Natural killer cell treated with Interleukin-12 subunit alpha and Interleukin-12 subunit beta and Interleukin-15 and Interleukin-18, amount 100 ng/mL, for 72 hours (primary cell): ENCODE results near the gene ATM. TPM values are rescaled to one million over a fixed set of nuclear protein-coding genes. Genes with fewer than 3 reads are reported as not detected.
"Not testable (repeated sequence)": the region's sequence is repeated elsewhere in the genome, so short reads cannot be mapped to it uniquely, and the experiment has no call there.

Experiments
- ATAC-seq, 2 donors: fragments of 150-1000 bp; cut with Tn5 transposase in 1 of 2; sonication (Bioruptor Pico), chemical (Tn5 transposase) in 1 of 2; 2 replicates each; pipeline ENCODE4 v1.10.0; 2021
- DNase-seq: peaks from one replicate; pipeline ENCODE4 v3.0.0; 2022; ENCODE audit warnings: low spot score
- H3K27ac Mint-ChIP-seq, 2 donors: 1 replicate in 1 of 2; 2 replicates in 1 of 2; pipeline ENCODE4 v1.8.0; 2022; ENCODE audit warnings: mixed read lengths in 2 of 2, mild to moderate bottlenecking in 1 of 2, moderate library complexity in 1 of 2
- H3K27me3 Mint-ChIP-seq, 2 donors: 1 replicate in 1 of 2; 2 replicates in 1 of 2; pipeline ENCODE4 v1.8.0; 2022; ENCODE audit warnings: mixed read lengths in 2 of 2
- H3K36me3 Mint-ChIP-seq: one replicate; pipeline ENCODE4 v1.8.0; 2022; ENCODE audit warnings: mixed read lengths
- H3K4me1 Mint-ChIP-seq, 2 donors: 1 replicate in 1 of 2; 2 replicates in 1 of 2; pipeline ENCODE4 v1.8.0; 2022; ENCODE audit warnings: low read depth in 2 of 2, mixed read lengths in 2 of 2, mild to moderate bottlenecking in 1 of 2
- H3K4me3 Mint-ChIP-seq: one replicate; pipeline ENCODE4 v1.8.0; 2022; ENCODE audit warnings: mixed read lengths
- H3K9me3 Mint-ChIP-seq: 2 replicates; pipeline ENCODE4 v1.8.0; 2022; ENCODE audit warnings: mixed read lengths
- total RNA-seq, 2 donors: library from RNA; stranded (reverse); gene quantifications; one replicate each; pipeline ENCODE4 v1.2.3, GENCODE V29; 2022

Gene ATM
- total RNA-seq, 2 donors from 2014 or later: 86.4 to 107 TPM

DNA sequence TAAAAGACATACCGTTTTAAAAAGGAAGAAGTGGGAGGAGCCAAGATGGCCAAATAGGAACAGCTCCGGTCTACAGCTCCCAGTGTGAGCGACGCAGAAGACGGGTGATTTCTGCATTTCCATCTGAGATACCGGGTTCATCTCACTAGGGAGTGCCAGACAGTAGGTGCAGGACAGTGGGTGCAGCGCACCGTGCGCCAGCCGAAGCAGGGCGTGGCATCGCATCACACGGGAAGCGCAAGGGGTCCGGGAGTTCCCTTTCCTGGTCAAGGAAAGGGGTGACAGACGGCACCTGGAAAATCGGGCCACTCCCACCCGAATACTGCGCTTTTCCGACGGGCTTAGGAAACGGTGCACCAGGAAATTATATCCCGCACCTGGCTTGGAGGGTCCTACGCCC is 150.6 kb downstream of the ATM start:
- not testable (repeated sequence) for H3K9me3 Mint-ChIP-seq, H3K27ac Mint-ChIP-seq, H3K4me3 Mint-ChIP-seq, DNase-seq, ATAC-seq, H3K4me1 Mint-ChIP-seq, H3K27me3 Mint-ChIP-seq, H3K36me3 Mint-ChIP-seq

DNA sequence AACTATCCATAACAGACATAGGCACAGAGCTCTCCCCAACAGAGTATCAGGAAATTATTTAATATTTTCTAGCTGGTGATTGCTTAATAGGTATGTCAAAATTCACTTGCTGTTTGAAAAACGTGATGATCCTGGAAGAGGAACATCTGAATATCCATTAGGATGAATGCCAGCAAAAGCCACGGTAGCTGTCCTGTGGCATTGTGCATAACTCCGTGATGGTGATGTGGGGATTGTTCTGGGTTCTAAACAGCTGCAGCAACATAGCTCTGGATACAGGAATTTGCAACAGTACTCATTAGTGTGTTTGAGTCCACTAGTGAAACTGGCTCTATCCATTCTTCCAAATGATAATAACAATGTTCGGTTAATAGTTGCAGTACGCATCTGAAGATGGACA is 165.7 kb downstream of the ATM start:
- Mint-ChIP-seq H3K27ac (no peak overlapping the region), H3K27me3 (no peaks in the 10 kb centered on the region), H3K9me3 (no peaks in the 10 kb centered on the region), H3K4me1 (no peaks in the 10 kb centered on the region), H3K4me3 (no peak overlapping the region), H3K36me3 (no peaks in the 10 kb centered on the region)
- DNase-seq: no peak
- no peak for ATAC-seq

DNA sequence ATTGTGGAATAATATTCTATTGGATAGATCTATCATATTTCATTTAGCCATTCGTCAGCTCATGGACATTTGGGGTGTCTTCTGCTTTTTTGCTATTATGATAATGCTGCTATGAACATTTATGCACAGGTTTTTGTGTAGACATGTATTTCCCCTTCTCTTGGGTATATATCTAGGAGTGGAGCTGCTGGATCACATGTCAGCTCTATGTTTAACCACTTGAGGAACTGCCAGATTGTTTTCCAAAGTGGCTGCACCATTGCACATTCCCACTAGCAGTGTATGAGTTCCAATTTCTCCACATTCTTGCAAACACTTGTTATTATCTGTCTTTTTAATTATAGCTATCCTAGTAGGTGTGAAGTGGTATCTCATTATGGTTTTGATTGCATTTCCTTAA is 169.5 kb downstream of the ATM start:
- no peaks in the 10 kb centered on the region for H3K9me3 Mint-ChIP-seq
- no peaks in the 10 kb centered on the region for H3K27me3 Mint-ChIP-seq
- H3K27ac Mint-ChIP-seq: no peak overlapping the region
- ATAC-seq: no peak
- DNase-seq: no peak
- H3K4me1 Mint-ChIP-seq: no peaks in the 10 kb centered on the region
- H3K36me3 Mint-ChIP-seq: no peaks in the 10 kb centered on the region
- H3K4me3 Mint-ChIP-seq: no peak overlapping the region

DNA sequence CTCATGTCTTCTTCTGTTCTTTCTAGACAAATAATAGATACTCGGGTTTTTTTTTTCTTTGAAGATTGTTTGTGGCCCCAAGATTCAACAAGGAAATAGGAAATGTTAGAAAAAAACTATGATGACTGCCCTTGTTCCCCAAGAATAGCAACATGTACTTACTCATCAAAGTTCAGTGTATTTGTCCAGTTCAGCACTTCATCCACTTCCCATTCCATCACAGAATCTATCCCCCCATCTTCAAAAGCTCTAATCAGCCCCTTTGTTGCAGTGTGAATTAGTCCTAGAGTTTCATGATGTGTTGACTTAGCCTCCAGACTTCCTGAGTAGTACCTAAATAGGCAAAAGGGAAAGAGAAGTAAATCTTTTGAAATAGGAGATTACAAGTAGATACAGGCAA is 170.2 kb downstream of the ATM start:
- no peaks in the 10 kb centered on the region for H3K4me1 Mint-ChIP-seq
- H3K4me3 Mint-ChIP-seq: no peak overlapping the region
- ATAC-seq (no peak), DNase-seq (no peak)
- H3K27ac Mint-ChIP-seq: no peak overlapping the region
- H3K27me3 Mint-ChIP-seq: no peaks in the 10 kb centered on the region
- H3K9me3 Mint-ChIP-seq: no peaks in the 10 kb centered on the region
- no peaks in the 10 kb centered on the region for H3K36me3 Mint-ChIP-seq

DNA sequence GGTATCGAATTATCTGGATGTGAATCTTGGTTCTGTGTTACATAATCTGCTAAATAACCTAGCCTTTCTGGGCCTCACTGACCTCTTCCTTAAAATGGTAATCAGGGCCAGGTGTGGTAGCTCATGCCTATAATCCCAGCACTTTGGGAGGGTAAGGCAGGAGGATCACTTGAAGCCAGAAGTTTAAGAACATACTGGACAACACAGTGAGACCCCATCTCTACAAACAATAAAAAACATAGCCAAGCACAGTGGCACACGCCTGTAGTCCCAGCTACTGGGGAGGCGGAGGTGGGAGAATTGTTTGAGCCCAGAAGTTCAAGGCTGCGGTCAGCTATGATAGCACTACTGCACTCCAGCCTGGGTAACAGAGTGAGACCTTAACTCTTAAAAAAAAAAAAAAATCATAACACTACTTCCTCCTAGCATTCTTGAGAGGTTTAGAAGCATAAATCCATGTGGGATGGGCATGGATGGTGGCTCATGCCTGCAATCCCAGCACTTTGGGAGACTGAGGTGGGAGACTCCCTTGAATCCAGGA is 171.9 kb downstream of the ATM start:
- Mint-ChIP-seq H3K27me3 (no peaks in the 10 kb centered on the region), H3K9me3 (no peaks in the 10 kb centered on the region), H3K4me1 (no peaks in the 10 kb centered on the region), H3K4me3 (no peak overlapping the region), H3K36me3 (no peaks in the 10 kb centered on the region), H3K27ac (no peak overlapping the region)
- ATAC-seq: no peak
- no peak for DNase-seq

DNA sequence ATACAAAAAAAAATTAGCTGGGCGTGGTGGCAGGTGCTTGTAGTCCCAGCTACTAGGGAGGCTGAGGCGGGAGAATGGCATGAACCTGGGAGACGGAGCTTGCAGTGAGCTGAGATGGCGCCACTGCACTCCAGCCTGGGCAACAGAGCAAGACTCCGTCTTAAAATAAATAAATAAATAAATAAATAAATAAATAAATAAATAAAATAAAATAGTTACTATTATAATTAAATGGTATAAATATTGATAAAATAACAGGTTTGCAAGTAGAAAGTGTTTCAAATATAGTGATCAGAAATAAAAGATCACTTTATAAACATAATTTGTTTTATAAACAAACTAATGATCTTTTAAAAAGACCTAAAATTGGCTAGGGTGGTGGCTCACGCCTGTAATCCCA is 173.8 kb downstream of the ATM start:
- H3K36me3 Mint-ChIP-seq, ATAC-seq, H3K4me1 Mint-ChIP-seq, H3K9me3 Mint-ChIP-seq, H3K4me3 Mint-ChIP-seq, H3K27me3 Mint-ChIP-seq, H3K27ac Mint-ChIP-seq, DNase-seq: not testable (repeated sequence)

DNA sequence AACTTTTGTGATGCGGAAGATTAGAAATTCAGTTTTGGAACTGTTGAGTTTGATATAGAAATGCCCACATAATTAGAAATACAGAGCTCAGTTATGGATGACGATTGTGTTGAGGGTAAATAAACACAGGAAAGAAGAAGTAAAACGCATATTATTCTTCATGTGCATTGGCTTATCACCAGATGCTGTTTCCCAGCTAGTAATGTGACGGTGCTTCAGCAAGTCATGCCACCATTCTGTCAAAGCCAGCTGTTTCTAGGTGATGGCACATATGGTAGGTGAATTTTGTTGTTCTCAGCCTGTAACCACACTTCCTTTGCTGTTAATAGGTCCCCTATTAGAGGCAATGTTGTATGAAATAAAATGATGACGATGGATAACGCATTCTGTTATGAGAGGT is 175.6 kb downstream of the ATM start:
- H3K4me3 Mint-ChIP-seq: no peak overlapping the region
- H3K4me1 Mint-ChIP-seq: no peaks in the 10 kb centered on the region
- H3K36me3 Mint-ChIP-seq: no peaks in the 10 kb centered on the region

DNA sequence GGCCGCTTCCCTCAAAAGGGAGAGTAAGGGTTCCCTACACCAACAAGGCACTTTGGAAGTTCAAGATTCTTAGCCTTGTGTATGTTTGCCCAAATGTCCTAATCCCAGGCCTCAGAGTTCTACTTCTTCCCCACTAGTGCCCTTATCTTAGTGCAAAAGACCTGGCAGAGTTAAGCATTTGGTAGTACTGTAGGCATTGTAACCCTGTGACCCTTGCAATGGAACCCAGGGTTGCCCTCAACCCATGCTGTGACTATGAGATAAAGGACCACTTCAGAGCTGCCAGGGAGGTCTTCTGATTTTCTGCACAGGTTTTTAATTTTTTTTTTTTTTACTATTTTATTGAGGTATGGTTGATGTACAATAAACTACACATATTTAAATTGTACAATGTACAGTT is 179.4 kb downstream of the ATM start:
- H3K4me3 Mint-ChIP-seq: no peak overlapping the region
- no peaks in the 10 kb centered on the region for H3K9me3 Mint-ChIP-seq
- DNase-seq (no peak), ATAC-seq (no peak)
- H3K27ac Mint-ChIP-seq: no peak overlapping the region
- H3K27me3 Mint-ChIP-seq: no peaks in the 10 kb centered on the region
- H3K4me1 Mint-ChIP-seq: no peaks in the 10 kb centered on the region
- no peaks in the 10 kb centered on the region for H3K36me3 Mint-ChIP-seq

More for the DNA sequence above, 175.6 kb downstream of the ATM start:
- no peak overlapping the region for H3K27ac Mint-ChIP-seq
- DNase-seq: no peak
- no peaks in the 10 kb centered on the region for H3K27me3 Mint-ChIP-seq
- no peaks in the 10 kb centered on the region for H3K9me3 Mint-ChIP-seq
- no peak for ATAC-seq

DNA sequence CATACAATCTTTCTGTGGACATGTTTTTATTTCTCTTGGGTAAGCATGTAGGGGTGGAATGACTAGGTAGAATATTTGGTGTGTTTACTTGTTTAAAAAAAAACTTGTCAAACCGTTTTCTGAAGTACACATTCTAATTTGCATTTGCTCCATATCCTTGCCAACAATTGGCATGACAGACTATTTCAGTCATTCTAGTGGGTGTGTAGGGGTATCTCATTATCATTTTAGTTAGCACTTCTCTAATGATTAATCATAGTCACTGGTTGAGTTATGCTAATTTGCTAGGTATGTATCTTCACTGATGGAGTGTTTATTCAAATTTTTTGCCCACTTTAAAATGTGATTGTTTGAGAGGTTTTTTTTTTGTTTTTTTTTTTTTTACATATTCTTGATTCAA is 180.2 kb downstream of the ATM start:
- H3K4me3 Mint-ChIP-seq: no peak overlapping the region
- no peak for ATAC-seq
- no peaks in the 10 kb centered on the region for H3K9me3 Mint-ChIP-seq
- no peaks in the 10 kb centered on the region for H3K4me1 Mint-ChIP-seq
- no peaks in the 10 kb centered on the region for H3K36me3 Mint-ChIP-seq
- H3K27ac Mint-ChIP-seq: no peak overlapping the region
- DNase-seq: no peak
- H3K27me3 Mint-ChIP-seq: no peaks in the 10 kb centered on the region

DNA sequence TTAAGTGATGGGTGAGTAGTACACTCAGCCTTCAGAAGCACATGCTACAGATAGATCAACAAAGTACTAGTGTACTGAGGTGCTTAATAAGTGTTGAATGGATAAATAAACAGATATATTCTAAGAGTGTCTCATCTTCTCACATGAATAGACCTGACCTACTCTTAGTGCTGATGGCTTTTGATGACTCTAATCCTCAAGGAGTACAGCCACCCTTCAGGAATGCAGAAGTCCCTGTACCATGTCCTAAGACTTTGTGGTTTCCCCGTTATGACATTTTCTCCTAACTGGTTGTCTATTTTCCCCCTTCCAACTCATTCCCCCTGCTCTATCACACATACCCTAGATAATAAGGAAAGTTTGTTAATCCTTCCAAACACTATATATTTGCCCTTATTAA is 182.8 kb downstream of the ATM start:
- no peaks in the 10 kb centered on the region for H3K9me3 Mint-ChIP-seq
- no peak for DNase-seq
- no peak overlapping the region for H3K4me3 Mint-ChIP-seq
- H3K27me3 Mint-ChIP-seq: peaks cover 0 to 2% of the 10 kb centered on the region in 2 donors
- H3K36me3 Mint-ChIP-seq: no peaks in the 10 kb centered on the region
- H3K4me1 Mint-ChIP-seq: no peaks in the 10 kb centered on the region
- no peak for ATAC-seq
- H3K27ac Mint-ChIP-seq: no peak overlapping the region

DNA sequence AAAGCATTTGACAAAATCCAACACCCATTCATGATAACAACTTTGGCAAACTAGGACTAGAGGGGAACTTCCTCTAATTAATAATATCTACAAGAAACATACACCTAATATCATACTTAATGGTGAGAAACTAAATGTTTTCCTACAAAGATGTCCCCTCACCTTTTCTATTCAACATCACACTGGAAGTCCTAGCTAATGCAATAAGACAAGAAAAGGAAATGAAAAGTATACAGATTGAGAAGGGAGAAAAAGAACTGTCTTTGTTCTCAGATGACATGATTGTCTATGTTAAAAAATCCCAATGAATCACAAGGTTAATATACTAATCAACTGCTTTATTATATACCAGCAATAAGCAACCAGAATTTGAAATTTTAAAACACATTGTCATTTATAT is 192.1 kb downstream of the ATM start:
- Mint-ChIP-seq H3K27ac (no peak overlapping the region), H3K4me3 (no peak overlapping the region), H3K27me3 (peaks cover 4 to 9% of the 10 kb centered on the region in 2 donors), H3K36me3 (no peaks in the 10 kb centered on the region), H3K9me3 (no peaks in the 10 kb centered on the region), H3K4me1 (no peaks in the 10 kb centered on the region)
- ATAC-seq: no peak
- DNase-seq: no peak

DNA sequence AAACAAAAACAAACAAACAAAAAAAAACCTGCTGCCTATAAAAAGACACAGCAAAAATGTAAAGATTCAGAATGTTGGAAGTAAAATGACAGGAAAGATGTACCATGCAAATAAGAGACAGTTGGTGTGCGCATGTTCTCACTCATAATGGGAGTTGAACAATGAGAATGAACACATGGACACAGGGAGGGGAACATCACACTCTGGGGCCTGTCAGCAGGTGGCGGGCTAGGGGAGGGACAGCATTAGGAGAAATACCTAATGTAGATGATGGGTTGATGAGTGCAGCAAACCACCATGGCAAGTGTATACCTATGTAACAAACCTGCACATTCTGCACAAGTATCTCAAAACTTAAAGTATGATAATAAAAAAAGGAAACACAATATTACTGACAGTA is 194.7 kb downstream of the ATM start:
- not testable (repeated sequence) for H3K36me3 Mint-ChIP-seq, H3K4me1 Mint-ChIP-seq, ATAC-seq, DNase-seq, H3K4me3 Mint-ChIP-seq, H3K27me3 Mint-ChIP-seq, H3K9me3 Mint-ChIP-seq, H3K27ac Mint-ChIP-seq

Other genes with a start within 250 kb of the ATM start
- gene CUL5, start 214.2 kb upstream of the ATM start, total RNA-seq: 10 to 100 TPM; 29.9 to 51.9 TPM
- gene ACAT1, start 101.5 kb upstream of the ATM start, total RNA-seq: 10 to 100 TPM; 32.9 to 69.1 TPM
- 10 to 100 TPM; 31.1 to 35.8 TPM for gene NPAT, start 429 bp upstream of the ATM start, total RNA-seq
- under 1 TPM; 0.31 TPM for gene C11orf65, start 244.5 kb downstream of the ATM start, total RNA-seq